ENCODE results near the gene ZNF184.

Gene ZNF184

GRCh38 chr6:27479319-27480182 lies 6.6 kb upstream of the ZNF184 start:
- DNase-seq (ENCODE audit: low spot score), result peak; percentile 71

- peak; percentile 72 for DNase-seq (ENCODE audit: low spot score)
Observed at GRCh38 chr6:27478706-27479318, 5.9 kb upstream of the ZNF184 start.

GRCh38 chr6:27478141-27478705 lies 5.3 kb upstream of the ZNF184 start:
- DNase-seq (ENCODE audit: low spot score), result peak; percentile 31

- no peak for DNase-seq (ENCODE audit: low spot score)
Observed at GRCh38 chr6:27477318-27478013, 4.6 kb upstream of the ZNF184 start.

- no peak for DNase-seq (ENCODE audit: low spot score)
Observed at GRCh38 chr6:27476090-27476489, 3.2 kb upstream of the ZNF184 start.

- no peak for DNase-seq (ENCODE audit: low spot score)
Observed at GRCh38 chr6:27474672-27475071, 1.8 kb upstream of the ZNF184 start.

- no peak for DNase-seq (ENCODE audit: low spot score)
Observed at GRCh38 chr6:27474172-27474465, 1.2 kb upstream of the ZNF184 start.

GRCh38 chr6:27472182-27472616 lies 706 bp downstream of the ZNF184 start:
- peak; percentile 41 for DNase-seq (ENCODE audit: low spot score)

GRCh38 chr6:27471365-27472115 lies 1.4 kb downstream of the ZNF184 start:
- no peak for DNase-seq (ENCODE audit: low spot score)

GRCh38 chr6:27470023-27470422 lies 2.9 kb downstream of the ZNF184 start:
- no peak for DNase-seq (ENCODE audit: low spot score)

GRCh38 chr6:27468334-27468733 lies 4.6 kb downstream of the ZNF184 start:
- DNase-seq (ENCODE audit: low spot score), result no peak

- DNase-seq (ENCODE audit: low spot score), result no peak
Observed at GRCh38 chr6:27452496-27452897, 20.4 kb downstream of the ZNF184 start.

- no peak for DNase-seq (ENCODE audit: low spot score)
Observed at GRCh38 chr6:27451660-27452390, 21.1 kb downstream of the ZNF184 start.

GRCh38 chr6:27448456-27448855 lies 24.4 kb downstream of the ZNF184 start:
- no peak for DNase-seq (ENCODE audit: low spot score)

- no peak for DNase-seq (ENCODE audit: low spot score)
Observed at GRCh38 chr6:27442932-27443331, 30.0 kb downstream of the ZNF184 start.

GRCh38 chr6:27441001-27441400 lies 31.9 kb downstream of the ZNF184 start:
- no peak for DNase-seq (ENCODE audit: low spot score)

GRCh38 chr6:27439371-27439770 lies 33.5 kb downstream of the ZNF184 start:
- DNase-seq (ENCODE audit: low spot score), result no peak

- no peak for DNase-seq (ENCODE audit: low spot score)
Observed at GRCh38 chr6:27433714-27434113, 39.2 kb downstream of the ZNF184 start.

- no peak for DNase-seq (ENCODE audit: low spot score)
Observed at GRCh38 chr6:27428966-27429365, 43.9 kb downstream of the ZNF184 start.

GRCh38 chr6:27428502-27428901 lies 44.4 kb downstream of the ZNF184 start:
- DNase-seq (ENCODE audit: low spot score), result no peak

GRCh38 chr6:27426045-27426620 lies 46.8 kb downstream of the ZNF184 start:
- no peak for DNase-seq (ENCODE audit: low spot score)

Measured in hepatic stellate cell (primary cell).